Medulla oblongata (tissue), 1 donor: ENCODE data around the gene RPL28.
"Not testable (repeated sequence)": the region's sequence is repeated elsewhere in the genome, so short reads cannot be mapped to it uniquely, and the experiment has no call there.

ENCODE experiments used
- DNase-seq: peaks from one replicate; pipeline ENCODE4 v3.0.0-alpha.2; 2015; ENCODE audit errors: extremely low spot score

Gene RPL28

GRCh38 chr19:55447421-55448174 lies 61.9 kb downstream of the RPL28 start:
- peak; percentile 82 for DNase-seq

- DNase-seq: not testable (repeated sequence)
Measured at GRCh38 chr19:55448175-55448490, 62.4 kb downstream of the RPL28 start.

- no peak for DNase-seq
Measured at GRCh38 chr19:55449469-55449868, 63.7 kb downstream of the RPL28 start.

GRCh38 chr19:55451163-55451964 lies 65.6 kb downstream of the RPL28 start:
- DNase-seq: no peak

- peak; percentile 54 for DNase-seq
Measured at GRCh38 chr19:55451965-55452748, 66.4 kb downstream of the RPL28 start.
